ENCODE results near the gene PAFAH1B2. TPM values are rescaled to one million over a fixed set of nuclear protein-coding genes. Genes with fewer than 3 reads are reported as not detected.
"Not testable (repeated sequence)": the region's sequence is repeated elsewhere in the genome, so short reads cannot be mapped to it uniquely, and the experiment has no call there.

PAFAH1B2 gene
- total and polyA plus RNA-seq, 10 of the 15 experiments (the other 5 are each of a cell fraction or from before 2014, with no cell fraction given): 17.6 to 64.8 (median 47.6) TPM

GRCh38 chr11:117208710-117209109, 64.6 kb downstream of the PAFAH1B2 start:
- H3K36me3 ChIP-seq (ENCODE audit: control insufficient read depth in 2 of 2, insufficient read depth in 2 of 2, low read length in 1 of 2); H3K4me1 ChIP-seq (ENCODE audit: control insufficient read depth, insufficient read depth, low read length); H3K4me2 ChIP-seq (ENCODE audit: control insufficient read depth, insufficient read depth); H3K79me2 ChIP-seq (ENCODE audit: control insufficient read depth, insufficient read depth, low read length); H3K27ac ChIP-seq (ENCODE audit: control insufficient read depth, insufficient read depth); POLR2A ChIA-PET; ATAC-seq; H3K9ac ChIP-seq (ENCODE audit: control insufficient read depth, insufficient read depth, low read length); SMC1A ChIA-PET (ENCODE audit: uncharacterized antibody, unreplicated experiment); DNase-seq (ENCODE audit: low read depth, low spot score); H4K20me1 ChIP-seq (ENCODE audit: control insufficient read depth, insufficient read depth); H3K27me3 ChIP-seq (replicated peaks in 1 of 2; ENCODE audit: control insufficient read depth in 2 of 2, insufficient read depth in 2 of 2, low read length in 1 of 2); H3K4me3 ChIP-seq; FAIRE-seq; H3K9me3 ChIP-seq (replicated peaks; ENCODE audit: control insufficient read depth, insufficient read depth, low read length); H2AFZ ChIP-seq (ENCODE audit: control insufficient read depth, low read depth, low read length); RAD21 ChIA-PET (ENCODE audit: unreplicated experiment); CTCF ChIA-PET; BruUV-seq (replicated peaks): not testable (repeated sequence)
- 85% methylated on average over 9 of the region's 13 CpGs for WGBS (ENCODE audit: insufficient coverage, insufficient replicate concordance, low lambda C conversion rate, missing lambda C conversion rate)
- intact Hi-C loops (cut with micrococcal nuclease; ENCODE audit: unreplicated experiment): loop anchor here (5.0 kb wide), 1 partner anchor 76 kb away; no protein-coding TSS in a partner anchor
- in situ Hi-C loops (cut with MboI): loop anchor here (5.0 kb wide), 1 partner anchor 76 kb away; no protein-coding TSS in a partner anchor

GRCh38 chr11:117209351-117210125, 65.5 kb downstream of the PAFAH1B2 start:
- intact Hi-C loops (cut with micrococcal nuclease; ENCODE audit: unreplicated experiment) (loop anchor here (5.0 kb wide), 1 partner anchor 77 kb away; no protein-coding TSS in a partner anchor), in situ Hi-C loops (cut with MboI) (loop anchor here (5.0 kb wide), 1 partner anchor 77 kb away; no protein-coding TSS in a partner anchor)
- H3K36me3 ChIP-seq (ENCODE audit: control insufficient read depth in 2 of 2, insufficient read depth in 2 of 2, low read length in 1 of 2); H3K4me3 ChIP-seq; RAD21 ChIA-PET (ENCODE audit: unreplicated experiment); H3K9ac ChIP-seq (ENCODE audit: control insufficient read depth, insufficient read depth, low read length); H3K9me3 ChIP-seq (replicated peaks; ENCODE audit: control insufficient read depth, insufficient read depth, low read length); H4K20me1 ChIP-seq (ENCODE audit: control insufficient read depth, insufficient read depth); H3K4me2 ChIP-seq (ENCODE audit: control insufficient read depth, insufficient read depth); ATAC-seq; DNase-seq (ENCODE audit: low read depth, low spot score); BruUV-seq (replicated peaks); H3K79me2 ChIP-seq (ENCODE audit: control insufficient read depth, insufficient read depth, low read length); H2AFZ ChIP-seq (ENCODE audit: control insufficient read depth, low read depth, low read length); H3K27ac ChIP-seq (ENCODE audit: control insufficient read depth, insufficient read depth); H3K4me1 ChIP-seq (ENCODE audit: control insufficient read depth, insufficient read depth, low read length); H3K27me3 ChIP-seq (replicated peaks in 1 of 2; ENCODE audit: control insufficient read depth in 2 of 2, insufficient read depth in 2 of 2, low read length in 1 of 2); FAIRE-seq; POLR2A ChIA-PET: not testable (repeated sequence)
- ChIA-PET SMC1A (ENCODE audit: uncharacterized antibody, unreplicated experiment) (interaction anchor here (0.8 kb wide), 1 partner anchor 11 kb away, joined by 3 read pairs; no protein-coding TSS in a partner anchor), CTCF (interaction anchor here (1.2 to 2.5 kb wide), 3 partner anchors 17 to 94 kb away, joined by 3 to 15 read pairs (median 9); no protein-coding TSS in a partner anchor)
- 89% methylated on average over 7 of the region's 8 CpGs for WGBS (ENCODE audit: insufficient coverage, insufficient replicate concordance, low lambda C conversion rate, missing lambda C conversion rate)
